Measurements from ENCODE around the gene CCDC183.
"Not testable (repeated sequence)": the region's sequence is repeated elsewhere in the genome, so short reads cannot be mapped to it uniquely, and the experiment has no call there.

CCDC183 gene

DNA sequence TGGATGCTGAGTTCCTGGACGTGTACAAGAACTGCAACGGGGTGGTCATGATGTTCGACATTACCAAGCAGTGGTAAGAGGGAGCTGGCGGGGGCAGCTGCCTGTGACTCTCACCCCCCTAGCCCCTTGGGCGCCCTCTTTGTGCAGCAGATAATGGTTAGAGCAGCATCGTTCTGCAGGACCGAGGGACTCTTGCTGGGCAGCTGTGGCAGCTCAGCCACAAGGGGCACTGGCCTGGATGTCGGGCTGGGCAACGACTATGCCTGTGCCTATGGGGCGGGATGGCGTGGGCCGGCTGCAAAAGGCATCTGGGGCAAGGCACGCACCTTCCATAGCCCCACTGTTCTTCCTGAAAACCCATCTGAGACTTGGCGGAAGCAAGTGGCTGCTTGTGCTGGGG, 33.3 kb downstream of the CCDC183 start:
- H3K4me3 Mint-ChIP-seq: no peak overlapping the region
- H3K27me3 Mint-ChIP-seq (ENCODE audit: low read depth): no peaks in the 10 kb centered on the region
- H3K4me1 Mint-ChIP-seq: peaks cover 4% of the 10 kb centered on the region

DNA sequence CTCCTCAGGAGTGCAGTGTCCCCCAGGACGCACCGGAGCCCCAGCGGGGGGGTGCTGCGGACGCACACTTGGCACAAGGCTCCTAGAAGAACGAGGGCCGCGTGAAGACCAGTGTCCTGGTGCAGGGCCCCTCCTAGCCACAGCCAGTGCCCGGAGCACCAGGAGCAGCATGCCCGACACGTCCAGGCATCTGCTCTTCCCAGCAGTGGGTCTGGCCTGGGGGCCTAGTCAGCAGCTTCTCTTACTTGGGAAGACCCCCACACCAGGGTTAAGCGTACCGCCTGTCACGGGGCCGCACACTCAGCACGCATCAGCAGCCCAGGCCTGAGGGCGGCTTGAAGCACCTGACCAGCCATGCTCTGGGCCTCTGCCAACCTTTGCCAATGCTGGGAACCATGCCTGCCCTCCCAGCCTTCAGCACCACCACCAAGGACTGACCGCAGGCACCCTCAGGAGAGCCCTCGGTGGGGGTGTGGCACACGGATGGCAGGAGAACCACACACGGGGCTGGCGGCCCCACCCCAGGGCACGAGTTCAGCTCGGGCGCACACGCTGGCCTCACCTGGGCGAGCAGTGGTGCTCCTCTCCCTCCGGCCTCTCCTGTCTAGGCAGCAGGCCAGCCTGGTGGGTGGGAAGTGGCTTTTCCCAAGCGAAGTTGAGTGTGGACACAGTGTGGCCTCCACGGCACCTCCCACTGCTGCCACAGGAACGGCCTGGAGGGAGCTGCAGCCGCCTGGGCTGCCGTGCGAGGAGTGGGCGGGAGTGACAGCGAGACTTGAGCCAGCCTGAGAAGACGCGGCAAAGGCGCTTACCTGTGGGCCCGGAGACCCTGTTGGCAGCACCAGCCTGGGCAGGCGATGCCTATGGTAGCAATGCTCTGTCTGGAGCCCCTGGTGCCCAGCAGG, 34.1 kb downstream of the CCDC183 start:
- Mint-ChIP-seq H3K4me3 (no peak overlapping the region), H3K27me3 (ENCODE audit: low read depth) (no peaks in the 10 kb centered on the region), H3K4me1 (peaks cover 4% of the 10 kb centered on the region)

More for the DNA sequence above, 33.3 kb downstream of the CCDC183 start:
- Mint-ChIP-seq H3K27ac (no peak overlapping the region), H3K36me3 (ENCODE audit: low read depth) (peaks cover 16% of the 10 kb centered on the region), H3K9me3 (no peaks in the 10 kb centered on the region)
- no peak for TF ChIP-seq CTCF (IDR thresholded peaks at IDR 0.05; ENCODE audit: unreplicated experiment in 3 of 3)

GRCh38 chr9:136831002-136831719, 35.0 kb downstream of the CCDC183 start:
- H3K36me3 Mint-ChIP-seq (ENCODE audit: low read depth): peaks cover 16% of the 10 kb centered on the region
- H3K27ac Mint-ChIP-seq: no peak overlapping the region
- TF ChIP-seq CTCF (IDR thresholded peaks at IDR 0.05; ENCODE audit: unreplicated experiment in 3 of 3): no peak
- no peaks in the 10 kb centered on the region for H3K9me3 Mint-ChIP-seq
- no peaks in the 10 kb centered on the region for H3K27me3 Mint-ChIP-seq (ENCODE audit: low read depth)
- H3K4me1 Mint-ChIP-seq: peaks cover 4% of the 10 kb centered on the region
- H3K4me3 Mint-ChIP-seq: no peak overlapping the region

More for the DNA sequence above, 34.1 kb downstream of the CCDC183 start:
- peaks cover 16% of the 10 kb centered on the region for H3K36me3 Mint-ChIP-seq (ENCODE audit: low read depth)
- TF ChIP-seq CTCF (IDR thresholded peaks at IDR 0.05; ENCODE audit: unreplicated experiment in 3 of 3): no peak
- no peaks in the 10 kb centered on the region for H3K9me3 Mint-ChIP-seq
- no peak overlapping the region for H3K27ac Mint-ChIP-seq

GRCh38 chr9:136831720-136832104, 35.6 kb downstream of the CCDC183 start:
- no peak overlapping the region for H3K4me3 Mint-ChIP-seq
- peaks cover 4% of the 10 kb centered on the region for H3K4me1 Mint-ChIP-seq
- H3K36me3 Mint-ChIP-seq (ENCODE audit: low read depth): peaks cover 16% of the 10 kb centered on the region
- no peak for TF ChIP-seq CTCF (IDR thresholded peaks at IDR 0.05; ENCODE audit: unreplicated experiment in 3 of 3)
- H3K27ac Mint-ChIP-seq: no peak overlapping the region
- H3K27me3 Mint-ChIP-seq (ENCODE audit: low read depth): no peaks in the 10 kb centered on the region
- no peaks in the 10 kb centered on the region for H3K9me3 Mint-ChIP-seq

DNA sequence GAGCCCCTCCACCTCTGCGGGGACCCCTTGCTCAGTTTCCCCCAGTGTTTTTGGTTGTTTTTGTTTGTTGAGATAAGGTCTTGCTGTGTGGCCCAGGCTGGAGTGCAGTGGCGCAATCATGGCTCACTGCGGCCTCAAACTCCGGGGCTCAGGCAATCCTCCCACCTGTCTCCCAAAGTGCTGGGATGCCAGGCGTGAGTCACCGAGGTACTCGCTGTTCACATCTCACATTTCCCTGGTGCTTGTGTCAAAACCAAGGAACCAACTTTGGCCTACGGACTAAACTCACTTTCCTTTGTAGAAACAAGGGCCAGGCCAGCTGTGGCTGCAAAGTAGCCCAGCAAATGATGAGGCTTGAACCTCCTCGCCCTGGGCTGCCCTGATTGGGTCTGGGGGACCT, 36.4 kb downstream of the CCDC183 start:
- no peak for TF ChIP-seq CTCF (IDR thresholded peaks at IDR 0.05; ENCODE audit: unreplicated experiment in 3 of 3)
- Mint-ChIP-seq H3K4me1 (peaks cover 4% of the 10 kb centered on the region), H3K27me3 (ENCODE audit: low read depth) (no peaks in the 10 kb centered on the region), H3K9me3 (no peaks in the 10 kb centered on the region), H3K4me3 (no peak overlapping the region), H3K27ac (no peak overlapping the region), H3K36me3 (ENCODE audit: low read depth) (peaks cover 16% of the 10 kb centered on the region)

GRCh38 chr9:136833381-136834048, 37.4 kb downstream of the CCDC183 start:
- not testable (repeated sequence) for H3K4me3 Mint-ChIP-seq

More at GRCh38 chr9:136833381-136834048, 37.4 kb downstream of the CCDC183 start:
- peaks cover 16% of the 10 kb centered on the region for H3K36me3 Mint-ChIP-seq (ENCODE audit: low read depth)
- H3K27me3 Mint-ChIP-seq (ENCODE audit: low read depth); H3K9me3 Mint-ChIP-seq; H3K4me1 Mint-ChIP-seq; H3K27ac Mint-ChIP-seq: not testable (repeated sequence)

All from nephron (organoid).